Lower leg skin (tissue), 3 donors: ENCODE data around the gene CEACAM18.

Source experiments
- POLR2A ChIP-seq, 2 donors: fragments of 450-650 bp; IDR thresholded peaks; one replicate each; pipeline ENCODE4 v1.6.1; 2016 to 2017; ENCODE audit warnings: antibody characterized with exemption in 2 of 2, mild to moderate bottlenecking in 1 of 2, moderate library complexity in 1 of 2
- TF ChIP-seq, protein P1 (sequence below), 3 donors: fragments of 450-650 bp; IDR thresholded peaks; one replicate each; pipeline ENCODE4 v1.5.1; 2016; ENCODE audit warnings: antibody characterized with exemption in 3 of 3, mild to moderate bottlenecking in 3 of 3, moderate library complexity in 2 of 3

- TF ChIP-seq, protein P1, sequence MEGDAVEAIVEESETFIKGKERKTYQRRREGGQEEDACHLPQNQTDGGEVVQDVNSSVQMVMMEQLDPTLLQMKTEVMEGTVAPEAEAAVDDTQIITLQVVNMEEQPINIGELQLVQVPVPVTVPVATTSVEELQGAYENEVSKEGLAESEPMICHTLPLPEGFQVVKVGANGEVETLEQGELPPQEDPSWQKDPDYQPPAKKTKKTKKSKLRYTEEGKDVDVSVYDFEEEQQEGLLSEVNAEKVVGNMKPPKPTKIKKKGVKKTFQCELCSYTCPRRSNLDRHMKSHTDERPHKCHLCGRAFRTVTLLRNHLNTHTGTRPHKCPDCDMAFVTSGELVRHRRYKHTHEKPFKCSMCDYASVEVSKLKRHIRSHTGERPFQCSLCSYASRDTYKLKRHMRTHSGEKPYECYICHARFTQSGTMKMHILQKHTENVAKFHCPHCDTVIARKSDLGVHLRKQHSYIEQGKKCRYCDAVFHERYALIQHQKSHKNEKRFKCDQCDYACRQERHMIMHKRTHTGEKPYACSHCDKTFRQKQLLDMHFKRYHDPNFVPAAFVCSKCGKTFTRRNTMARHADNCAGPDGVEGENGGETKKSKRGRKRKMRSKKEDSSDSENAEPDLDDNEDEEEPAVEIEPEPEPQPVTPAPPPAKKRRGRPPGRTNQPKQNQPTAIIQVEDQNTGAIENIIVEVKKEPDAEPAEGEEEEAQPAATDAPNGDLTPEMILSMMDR (IDR thresholded peaks at IDR 0.05), result no peak
- no peak for TF ChIP-seq POLR2A (IDR thresholded peaks at IDR 0.05)
Observed at GRCh38 chr19:51503896-51504295, 25.6 kb downstream of the CEACAM18 start.
